MCF 10A (cell line): ENCODE results near the gene MB21D2. TPM values are rescaled to one million over a fixed set of nuclear protein-coding genes. Genes with fewer than 3 reads are reported as not detected.

Source experiments
- BruUV-seq: library from RNA; stranded (reverse); fragments of 400-500 nt; replicated peaks from 2 replicates; lab custom pipeline; 2021; lab: Mats Ljungman, UMichigan
- CTCF ChIA-PET: fragments of 300-600 bp; sonication (Branson Sonifier 250); formaldehyde crosslinking; extraction: SDS; loops from one replicate; lab custom pipeline; 2021; ENCODE audit warnings: antibody characterized with exemption, inconsistent platforms; lab: Yijun Ruan, JAX
- POLR2A ChIA-PET: fragments of 300-600, 350-650 bp; sonication (Branson Sonifier 250); formaldehyde crosslinking; extraction: SDS; loops from one replicate; lab custom pipeline; 2020; ENCODE audit warnings: antibody characterized with exemption, inconsistent platforms; lab: Yijun Ruan, JAX
- DNase-seq: peaks from one replicate; pipeline ENCODE4 v3.0.0-alpha.2; 2018; ENCODE audit not compliant: unreplicated experiment
- H3K27ac Mint-ChIP-seq: one replicate; pipeline ENCODE4 v1.8.0; 2022; ENCODE audit warnings: mild to moderate bottlenecking, low read depth, mixed read lengths; ENCODE audit not compliant: unreplicated experiment
- H3K27me3 Mint-ChIP-seq: one replicate; pipeline ENCODE4 v1.8.0; 2022; ENCODE audit warnings: mixed read lengths; ENCODE audit not compliant: insufficient read depth, unreplicated experiment
- H3K36me3 Mint-ChIP-seq: one replicate; pipeline ENCODE4 v1.8.0; 2022; ENCODE audit warnings: mild to moderate bottlenecking, moderate library complexity, mixed read lengths; ENCODE audit not compliant: insufficient read depth, unreplicated experiment
- H3K4me1 Mint-ChIP-seq: one replicate; pipeline ENCODE4 v1.8.0; 2022; ENCODE audit warnings: mixed read lengths; ENCODE audit not compliant: insufficient read depth, unreplicated experiment
- H3K4me3 Mint-ChIP-seq: one replicate; pipeline ENCODE4 v1.8.0; 2022; ENCODE audit warnings: mild to moderate bottlenecking, moderate library complexity, mixed read lengths; ENCODE audit not compliant: unreplicated experiment
- H3K9me3 Mint-ChIP-seq: one replicate; pipeline ENCODE4 v1.8.0; 2022; ENCODE audit warnings: mixed read lengths; ENCODE audit not compliant: unreplicated experiment
- intact Hi-C: fragments of 100-400 bp; cut with micrococcal nuclease; formaldehyde crosslinking; loops from 2 replicates; pipeline ENCODE4 v1.14.1; 2022
- total RNA-seq: library from RNA; stranded (reverse); gene quantifications from 2 replicates; pipeline ENCODE4 v1.2.3, GENCODE V29; 2022
- TF ChIP-seq, protein P1 (sequence below): fragments of 200-600 bp; IDR thresholded peaks from one replicate; pipeline ENCODE4 v1.8.0; 2022; ENCODE audit warnings: antibody characterized with exemption, mild to moderate bottlenecking; ENCODE audit not compliant: unreplicated experiment

The MB21D2 gene
- total RNA-seq, 1 experiment from 2014 or later = 4.4 TPM

DNA sequence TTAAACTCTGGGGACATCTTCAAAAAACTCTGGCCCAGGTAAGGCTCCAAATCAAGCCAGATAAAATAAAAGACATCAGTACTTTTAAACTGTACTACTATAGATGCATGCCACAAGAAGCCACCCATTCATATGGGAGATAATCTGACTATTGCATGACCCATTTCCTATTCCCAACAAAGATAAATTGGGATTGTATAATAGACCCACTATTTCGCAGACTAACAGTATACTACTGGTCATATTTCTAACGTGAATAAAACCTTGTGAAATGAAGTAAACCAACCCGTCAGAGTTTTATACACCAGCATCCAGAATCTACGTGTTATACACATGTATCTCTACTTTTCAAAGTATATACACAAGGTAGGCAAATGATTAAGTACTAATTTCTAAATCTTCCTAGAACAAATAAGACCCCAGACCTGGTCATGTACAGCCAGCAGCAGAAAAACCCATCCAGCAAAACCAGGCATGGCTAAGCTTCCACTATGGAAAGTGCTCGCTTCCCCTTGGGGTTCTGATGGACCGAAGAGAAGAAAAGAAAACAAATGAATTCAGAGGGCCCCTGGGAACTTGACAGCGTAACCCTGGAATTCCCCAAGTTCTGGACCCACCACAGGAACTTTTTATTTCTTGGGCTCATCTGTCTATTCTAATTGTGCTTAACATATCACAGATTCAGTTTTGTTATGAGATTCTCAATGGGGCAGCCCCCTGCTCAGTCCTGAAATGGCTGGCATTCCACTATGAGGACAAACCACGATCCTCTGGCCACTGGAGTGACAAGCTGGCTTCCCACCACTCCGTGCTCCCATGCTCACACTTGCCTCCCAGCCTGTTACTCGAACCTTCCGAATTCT, 69.1 kb downstream of the MB21D2 start:
- no peaks in the 10 kb centered on the region for H3K9me3 Mint-ChIP-seq
- H3K4me1 Mint-ChIP-seq = peaks cover 29% of the 10 kb centered on the region
- H3K4me3 Mint-ChIP-seq = no peak overlapping the region
- peaks cover 13% of the 10 kb centered on the region for H3K27me3 Mint-ChIP-seq
- intact Hi-C loops = no loop called here
- no peaks in the 10 kb centered on the region for H3K36me3 Mint-ChIP-seq
- BruUV-seq = no TSS peak
- POLR2A ChIA-PET = interaction anchor here (0.6 to 1.3 kb wide), 2 partner anchors 13 to 59 kb away, joined by 3 read pairs; no protein-coding TSS in a partner anchor
- no peak for DNase-seq
- TF ChIP-seq, protein P1, sequence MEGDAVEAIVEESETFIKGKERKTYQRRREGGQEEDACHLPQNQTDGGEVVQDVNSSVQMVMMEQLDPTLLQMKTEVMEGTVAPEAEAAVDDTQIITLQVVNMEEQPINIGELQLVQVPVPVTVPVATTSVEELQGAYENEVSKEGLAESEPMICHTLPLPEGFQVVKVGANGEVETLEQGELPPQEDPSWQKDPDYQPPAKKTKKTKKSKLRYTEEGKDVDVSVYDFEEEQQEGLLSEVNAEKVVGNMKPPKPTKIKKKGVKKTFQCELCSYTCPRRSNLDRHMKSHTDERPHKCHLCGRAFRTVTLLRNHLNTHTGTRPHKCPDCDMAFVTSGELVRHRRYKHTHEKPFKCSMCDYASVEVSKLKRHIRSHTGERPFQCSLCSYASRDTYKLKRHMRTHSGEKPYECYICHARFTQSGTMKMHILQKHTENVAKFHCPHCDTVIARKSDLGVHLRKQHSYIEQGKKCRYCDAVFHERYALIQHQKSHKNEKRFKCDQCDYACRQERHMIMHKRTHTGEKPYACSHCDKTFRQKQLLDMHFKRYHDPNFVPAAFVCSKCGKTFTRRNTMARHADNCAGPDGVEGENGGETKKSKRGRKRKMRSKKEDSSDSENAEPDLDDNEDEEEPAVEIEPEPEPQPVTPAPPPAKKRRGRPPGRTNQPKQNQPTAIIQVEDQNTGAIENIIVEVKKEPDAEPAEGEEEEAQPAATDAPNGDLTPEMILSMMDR = no peak
- CTCF ChIA-PET = interaction anchor here (1.0 kb wide), 1 partner anchor 68 kb away, joined by 3 read pairs; no protein-coding TSS in a partner anchor
- no peak overlapping the region for H3K27ac Mint-ChIP-seq

DNA sequence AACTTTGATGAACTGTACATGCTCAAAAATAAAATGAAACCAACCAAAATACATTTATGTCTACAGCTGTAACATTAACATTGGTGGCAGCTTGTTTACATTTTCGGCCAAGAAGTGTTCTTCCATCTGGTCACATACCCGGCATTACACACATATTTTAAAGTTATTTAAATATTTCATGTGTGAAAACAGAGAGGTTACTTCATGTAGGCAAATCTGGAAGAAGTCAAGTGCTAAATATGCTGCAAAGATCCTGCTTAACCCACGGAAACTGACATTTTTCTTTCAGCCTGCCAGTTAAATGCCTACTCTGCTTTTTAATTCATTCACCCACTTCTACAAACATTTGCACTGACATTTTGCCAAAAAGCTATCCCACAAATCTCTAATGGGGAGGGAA, 69.7 kb downstream of the MB21D2 start:
- intact Hi-C loops = no loop called here
- peaks cover 29% of the 10 kb centered on the region for H3K4me1 Mint-ChIP-seq
- H3K4me3 Mint-ChIP-seq = no peak overlapping the region
- DNase-seq = no peak
- no peaks in the 10 kb centered on the region for H3K9me3 Mint-ChIP-seq
- no peak overlapping the region for H3K27ac Mint-ChIP-seq
- no TSS peak for BruUV-seq
- ChIA-PET POLR2A (interaction anchor here (1.3 kb wide), 1 partner anchor 12 kb away, joined by 3 read pairs; no protein-coding TSS in a partner anchor), CTCF (interaction anchor here (1.0 kb wide), 1 partner anchor 68 kb away, joined by 3 read pairs; no protein-coding TSS in a partner anchor)
- TF ChIP-seq, protein P1 = no peak
- H3K36me3 Mint-ChIP-seq = no peaks in the 10 kb centered on the region
- H3K27me3 Mint-ChIP-seq = peaks cover 6% of the 10 kb centered on the region

DNA sequence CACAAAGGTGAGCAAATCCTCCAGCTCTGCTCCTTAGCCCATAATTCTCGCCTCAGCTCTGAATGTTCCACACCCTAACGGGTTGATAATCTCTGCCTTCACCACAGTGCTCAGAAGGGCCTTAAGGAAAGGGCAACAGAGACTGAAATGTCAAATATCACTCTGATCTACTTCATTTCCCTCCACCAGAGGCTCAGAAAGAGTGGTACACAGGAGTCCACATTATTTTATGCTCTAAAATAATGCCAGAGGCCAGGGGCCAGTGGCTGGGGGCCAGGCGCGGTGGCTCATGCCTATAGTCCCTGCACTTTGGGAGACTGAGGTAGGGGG, 72.2 kb downstream of the MB21D2 start:
- H3K27ac Mint-ChIP-seq = no peak overlapping the region
- no peaks in the 10 kb centered on the region for H3K9me3 Mint-ChIP-seq
- H3K36me3 Mint-ChIP-seq = no peaks in the 10 kb centered on the region
- BruUV-seq = no TSS peak
- no peak overlapping the region for H3K4me3 Mint-ChIP-seq
- no peaks in the 10 kb centered on the region for H3K27me3 Mint-ChIP-seq
- DNase-seq = no peak
- ChIA-PET CTCF (interaction anchor here (0.8 kb wide), 1 partner anchor 29 kb away, joined by 4 read pairs; no protein-coding TSS in a partner anchor), POLR2A (no interaction called here)
- intact Hi-C loops = no loop called here
- H3K4me1 Mint-ChIP-seq = peaks cover 11% of the 10 kb centered on the region
- TF ChIP-seq, protein P1 = no peak

DNA sequence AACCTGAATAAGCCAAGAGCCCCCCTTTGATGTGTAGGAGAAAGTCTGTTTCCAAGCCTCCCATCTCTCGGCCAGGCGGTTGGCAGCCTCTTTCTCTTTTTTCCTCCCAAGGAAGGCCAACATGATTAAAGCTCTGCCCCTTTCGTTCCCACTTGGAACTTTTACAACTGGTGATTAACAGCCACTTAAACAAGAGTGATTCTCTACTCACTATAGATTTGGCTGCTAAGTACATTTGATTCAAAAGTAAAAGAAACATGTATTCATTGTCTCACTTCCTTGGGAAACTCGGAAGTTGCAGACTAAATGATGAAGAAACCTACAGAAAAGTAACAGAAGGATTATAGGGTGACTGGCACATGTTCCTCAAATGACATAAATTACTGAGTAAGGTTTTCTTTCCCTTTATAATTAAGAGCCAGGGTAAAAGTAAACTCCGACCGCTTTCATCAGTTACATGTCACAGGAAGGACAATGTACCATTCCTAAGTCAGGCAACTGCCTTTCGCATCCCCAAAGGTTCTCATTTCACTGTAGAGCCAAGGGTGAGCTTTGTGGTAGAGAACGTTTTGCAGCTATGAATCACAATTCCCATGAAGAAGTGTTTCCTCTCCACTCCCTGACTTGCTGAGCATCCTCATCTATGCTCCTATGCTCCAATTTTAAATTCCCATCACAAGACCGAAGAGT, 72.7 kb downstream of the MB21D2 start:
- no TSS peak for BruUV-seq
- TF ChIP-seq, protein P1 = no peak
- no peak overlapping the region for H3K27ac Mint-ChIP-seq
- no peaks in the 10 kb centered on the region for H3K36me3 Mint-ChIP-seq
- H3K9me3 Mint-ChIP-seq = no peaks in the 10 kb centered on the region
- H3K4me1 Mint-ChIP-seq = peaks cover 5% of the 10 kb centered on the region
- intact Hi-C loops = no loop called here
- H3K4me3 Mint-ChIP-seq = no peak overlapping the region
- POLR2A ChIA-PET = no interaction called here
- no peak for DNase-seq
- no peaks in the 10 kb centered on the region for H3K27me3 Mint-ChIP-seq
- CTCF ChIA-PET = interaction anchor here (0.6 to 0.8 kb wide), 3 partner anchors 25 to 1750 kb away, joined by 3 to 4 read pairs (median 3); no protein-coding TSS in a partner anchor
